ENCODE measurements around the gene ADRM1.

The ADRM1 gene

GRCh38 chr20:62299666-62300236 lies 3.0 kb upstream of the ADRM1 start:
- no peak for DNase-seq

GRCh38 chr20:62300319-62300718 lies 2.5 kb upstream of the ADRM1 start:
- DNase-seq = no peak

GRCh38 chr20:62301111-62301668 lies 1.6 kb upstream of the ADRM1 start:
- no peak for DNase-seq

GRCh38 chr20:62301773-62302340 lies 940 bp upstream of the ADRM1 start:
- peak; percentile 85 for DNase-seq

GRCh38 chr20:62303062-62303339 lies 204 bp downstream of the ADRM1 start:
- no peak for DNase-seq

GRCh38 chr20:62303340-62304226 lies 786 bp downstream of the ADRM1 start:
- no peak for DNase-seq

- no peak for DNase-seq
Observed at GRCh38 chr20:62304331-62305148, 1.7 kb downstream of the ADRM1 start.

GRCh38 chr20:62305149-62305764 lies 2.5 kb downstream of the ADRM1 start:
- DNase-seq = no peak

GRCh38 chr20:62305765-62306413 lies 3.1 kb downstream of the ADRM1 start:
- no peak for DNase-seq

GRCh38 chr20:62306414-62307187 lies 3.8 kb downstream of the ADRM1 start:
- no peak for DNase-seq

- no peak for DNase-seq
Observed at GRCh38 chr20:62307226-62308101, 4.7 kb downstream of the ADRM1 start.

GRCh38 chr20:62308102-62308822 lies 5.5 kb downstream of the ADRM1 start:
- DNase-seq = no peak

GRCh38 chr20:62309198-62309944 lies 6.6 kb downstream of the ADRM1 start:
- no peak for DNase-seq

- DNase-seq = no peak
Observed at GRCh38 chr20:62309947-62310756, 7.4 kb downstream of the ADRM1 start.

GRCh38 chr20:62310757-62311121 lies 7.9 kb downstream of the ADRM1 start:
- DNase-seq = no peak

GRCh38 chr20:62311150-62311549 lies 8.4 kb downstream of the ADRM1 start:
- DNase-seq = no peak

GRCh38 chr20:62311832-62312661 lies 9.2 kb downstream of the ADRM1 start:
- DNase-seq = no peak
